Activated B cell treated with CpG ODN at 0.5 μM for 24 hours (primary cell): ENCODE results near the gene UBXN1. TPM values are rescaled to one million over a fixed set of nuclear protein-coding genes. Genes with fewer than 3 reads are reported as not detected.
"Not testable (repeated sequence)": the region's sequence is repeated elsewhere in the genome, so short reads cannot be mapped to it uniquely, and the experiment has no call there.

Experiments used
- ATAC-seq: fragments of 200-7000 bp; cut with Tn5 transposase; one replicate; pipeline ENCODE4 v1.10.0; 2021; ENCODE audit warnings: low read depth, mild to moderate bottlenecking, moderate library complexity
- CTCF ChIA-PET: fragments of 350-600 bp; sonication (Branson Sonifier 250); formaldehyde crosslinking; loops from one replicate; lab custom pipeline; 2021; ENCODE audit warnings: antibody characterized with exemption; lab: Charles Lee
- POLR2A ChIA-PET: fragments of 350-600 bp; sonication (Branson Sonifier 250); formaldehyde crosslinking; loops from one replicate; lab custom pipeline; 2021; ENCODE audit warnings: antibody characterized with exemption; lab: Charles Lee
- DNase-seq: peaks from one replicate; pipeline ENCODE4 v3.0.0; 2022
- H3K27ac Mint-ChIP-seq: one replicate; pipeline ENCODE4 v1.8.0; 2020; ENCODE audit warnings: mixed read lengths
- H3K27me3 Mint-ChIP-seq: one replicate; pipeline ENCODE4 v1.8.0; 2021; ENCODE audit warnings: mixed read lengths
- H3K36me3 Mint-ChIP-seq: one replicate; pipeline ENCODE4 v1.8.0; 2021; ENCODE audit warnings: low read depth, mixed read lengths
- H3K4me1 Mint-ChIP-seq: one replicate; pipeline ENCODE4 v1.8.0; 2021; ENCODE audit warnings: mixed read lengths
- H3K4me3 Mint-ChIP-seq: one replicate; pipeline ENCODE4 v1.8.0; 2020; ENCODE audit warnings: mild to moderate bottlenecking, mixed read lengths
- H3K9me3 Mint-ChIP-seq: one replicate; pipeline ENCODE4 v1.8.0; 2020; ENCODE audit warnings: mixed read lengths
- CTCF ChIP-seq: fragments of 200-600 bp; IDR thresholded peaks from one replicate; pipeline ENCODE4 v1.8.0; 2022; ENCODE audit warnings: antibody characterized with exemption, mild to moderate bottlenecking
- intact Hi-C: fragments of 100-400 bp; cut with micrococcal nuclease; formaldehyde crosslinking; loops from one replicate; pipeline ENCODE4 v1.15.1; 2024
- total RNA-seq: library from RNA; stranded (reverse); gene quantifications from 2 replicates; pipeline ENCODE4 v1.2.3, GENCODE V29; 2022

The UBXN1 gene
- total RNA-seq, 1 donor from 2014 or later = 204 TPM

- no peaks in the 10 kb centered on the region for H3K9me3 Mint-ChIP-seq
- TF ChIP-seq CTCF = no peak
- H3K4me1 Mint-ChIP-seq = peaks cover 51% of the 10 kb centered on the region
- peak overlapping the region; percentile 91 for H3K4me3 Mint-ChIP-seq
- ATAC-seq = no peak
- peaks cover 47% of the 10 kb centered on the region for H3K36me3 Mint-ChIP-seq
- intact Hi-C loops = loop anchor here (2.0 kb wide), 2 partner anchors 25 to 29 kb away; partner anchors contain the start of genes BSCL2, GNG3 and INTS5
- DNase-seq = no peak
- ChIA-PET CTCF (interaction anchor here (1.1 kb wide), 1 partner anchor 17 kb away, joined by 3 read pairs; no protein-coding TSS in a partner anchor), POLR2A (interaction anchor here (1.2 to 9.2 kb wide), 6 partner anchors 11 to 203 kb away, joined by 4 to 175 read pairs (median 12); partner anchors contain the start of genes BSCL2, C11orf98, CSKMT and GANAB)
- peak overlapping the region; percentile 96 for H3K27ac Mint-ChIP-seq
- H3K27me3 Mint-ChIP-seq = no peaks in the 10 kb centered on the region
Measured at GRCh38 chr11:62677714-62678113, 1.2 kb downstream of the UBXN1 start.

GRCh38 chr11:62677156-62677555, 1.7 kb downstream of the UBXN1 start:
- Mint-ChIP-seq H3K27me3 (no peaks in the 10 kb centered on the region), H3K4me3 (peak overlapping the region; percentile 91), H3K27ac (peak overlapping the region; percentile 96), H3K4me1 (peaks cover 57% of the 10 kb centered on the region), H3K9me3 (no peaks in the 10 kb centered on the region), H3K36me3 (peaks cover 48% of the 10 kb centered on the region)
- intact Hi-C loops = no loop called here
- no peak for DNase-seq
- no peak for ATAC-seq
- ChIA-PET POLR2A (interaction anchor here (0.6 to 9.2 kb wide), 10 partner anchors 10 to 204 kb away, joined by 3 to 175 read pairs (median 7); partner anchors contain the start of genes C11orf98, CSKMT, GANAB and INTS5), CTCF (interaction anchor here (1.1 kb wide), 1 partner anchor 17 kb away, joined by 3 read pairs; no protein-coding TSS in a partner anchor)
- no peak for TF ChIP-seq CTCF

- intact Hi-C loops = no loop called here
- CTCF ChIA-PET = interaction anchor here (1.1 kb wide), 1 partner anchor 18 kb away, joined by 3 read pairs; no protein-coding TSS in a partner anchor
- POLR2A ChIA-PET = interaction anchor here (0.6 to 9.2 kb wide), 11 partner anchors 10 to 204 kb away, joined by 3 to 175 read pairs (median 7); partner anchors contain the start of genes C11orf98, CSKMT, GANAB and INTS5
- ATAC-seq (no peak), DNase-seq (no peak)
- Mint-ChIP-seq H3K9me3 (no peaks in the 10 kb centered on the region), H3K36me3 (peaks cover 52% of the 10 kb centered on the region), H3K4me1 (peaks cover 58% of the 10 kb centered on the region), H3K4me3 (peak overlapping the region; percentile 91), H3K27ac (peak overlapping the region; percentile 96), H3K27me3 (no peaks in the 10 kb centered on the region)
- TF ChIP-seq CTCF = no peak
Measured at GRCh38 chr11:62676698-62677097, 2.2 kb downstream of the UBXN1 start.

- Mint-ChIP-seq H3K36me3 (peaks cover 58% of the 10 kb centered on the region), H3K4me1 (peaks cover 64% of the 10 kb centered on the region)
- ChIA-PET CTCF (interaction anchor here (0.6 to 1.5 kb wide), 3 partner anchors 10 to 53 kb away, joined by 3 to 4 read pairs (median 3); partner anchors contain the start of genes C11orf98 and CSKMT), POLR2A (interaction anchor here (0.6 to 9.2 kb wide), 6 partner anchors 9 to 247 kb away, joined by 3 to 175 read pairs (median 6); partner anchors contain the start of genes C11orf98, CSKMT, STX5 and TUT1)
- H3K4me3 Mint-ChIP-seq, H3K27me3 Mint-ChIP-seq, DNase-seq, H3K27ac Mint-ChIP-seq, intact Hi-C loops, H3K9me3 Mint-ChIP-seq, ATAC-seq: not testable (repeated sequence)
Measured at GRCh38 chr11:62675415-62675814, 3.5 kb downstream of the UBXN1 start.

GRCh38 chr11:62673196-62673525, 5.7 kb downstream of the UBXN1 start:
- no peak for TF ChIP-seq CTCF
- intact Hi-C loops = loop anchor here (5.0 kb wide), 1 partner anchor 169 kb away; no protein-coding TSS in a partner anchor

More at GRCh38 chr11:62673196-62673525, 5.7 kb downstream of the UBXN1 start:
- ChIA-PET CTCF (interaction anchor here (2.2 kb wide), 1 partner anchor 22 kb away, joined by 7 read pairs; no protein-coding TSS in a partner anchor), POLR2A (interaction anchor here (0.6 to 12.8 kb wide), 9 partner anchors 6 to 167 kb away, joined by 3 to 400 read pairs (median 18); partner anchors contain the start of genes B3GAT3, C11orf98, CSKMT and INTS5)
- peaks cover 63% of the 10 kb centered on the region for H3K4me1 Mint-ChIP-seq
- H3K27me3 Mint-ChIP-seq = no peaks in the 10 kb centered on the region
- H3K9me3 Mint-ChIP-seq = no peaks in the 10 kb centered on the region
- DNase-seq = no peak
- H3K4me3 Mint-ChIP-seq = peak overlapping the region; percentile 100
- no peak overlapping the region for H3K27ac Mint-ChIP-seq
- H3K36me3 Mint-ChIP-seq = peaks cover 54% of the 10 kb centered on the region
- ATAC-seq = no peak
